ENCODE results near the gene STK32A.

STK32A gene

DNA sequence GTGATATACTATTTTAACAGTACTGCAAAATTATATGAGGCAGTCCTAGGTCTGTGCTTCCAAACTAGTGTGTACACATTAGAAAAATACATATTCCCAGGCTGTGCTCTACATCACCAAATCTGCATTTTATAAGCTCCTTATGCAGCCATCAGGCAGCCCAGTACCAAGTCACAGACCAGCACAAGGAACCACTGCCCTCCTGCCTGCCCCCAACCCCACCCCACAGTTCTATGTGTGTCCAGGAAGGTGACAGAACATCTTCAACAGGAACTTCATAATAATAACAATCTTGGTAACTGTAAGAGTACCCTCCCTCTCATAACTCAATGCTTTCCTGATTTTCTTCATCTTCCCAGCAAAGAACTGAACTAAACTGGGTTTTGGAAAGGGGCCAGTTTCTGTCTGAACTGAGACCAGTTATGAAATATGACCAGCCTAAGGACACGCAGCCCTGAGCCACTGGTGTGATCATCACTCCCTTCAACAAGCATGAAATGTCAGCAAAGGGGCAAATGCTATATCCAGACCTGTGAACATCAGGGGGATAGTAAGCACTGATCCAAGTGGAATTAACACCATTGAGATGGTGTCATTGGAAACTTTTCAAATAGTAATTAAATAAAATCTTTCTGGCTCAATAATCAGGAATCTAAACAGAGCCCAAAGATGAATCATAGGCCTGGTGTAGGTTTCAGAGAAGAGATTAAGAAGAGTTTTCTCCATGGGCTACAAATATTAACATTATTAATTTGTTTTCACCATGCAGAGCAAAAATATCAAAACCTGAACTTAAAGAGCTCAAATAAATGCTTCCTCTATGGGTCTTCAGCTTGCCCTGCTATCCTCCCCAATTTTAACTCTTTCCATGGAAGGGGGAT is 192.9 kb downstream of the STK32A start:
- no peak for DNase-seq

DNA sequence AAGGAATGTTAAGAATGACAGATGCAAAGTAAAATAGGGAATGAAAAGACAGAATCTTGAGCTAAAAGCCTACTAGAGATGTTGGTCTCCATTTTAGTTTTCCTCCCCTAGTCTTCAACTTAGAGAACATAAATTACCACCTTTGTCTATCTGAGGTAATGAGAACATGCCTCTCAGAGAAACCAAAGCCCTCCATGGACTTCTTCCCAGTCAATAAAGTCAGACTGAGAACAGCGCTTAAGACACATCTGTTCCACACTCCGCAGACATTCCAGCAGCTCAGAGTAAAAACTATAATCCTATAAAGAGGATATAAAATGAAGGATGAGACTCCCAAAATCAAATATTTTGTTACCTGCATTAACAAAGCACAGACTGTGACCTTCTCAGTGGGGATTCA is 195.8 kb downstream of the STK32A start:
- no peak for DNase-seq

DNA sequence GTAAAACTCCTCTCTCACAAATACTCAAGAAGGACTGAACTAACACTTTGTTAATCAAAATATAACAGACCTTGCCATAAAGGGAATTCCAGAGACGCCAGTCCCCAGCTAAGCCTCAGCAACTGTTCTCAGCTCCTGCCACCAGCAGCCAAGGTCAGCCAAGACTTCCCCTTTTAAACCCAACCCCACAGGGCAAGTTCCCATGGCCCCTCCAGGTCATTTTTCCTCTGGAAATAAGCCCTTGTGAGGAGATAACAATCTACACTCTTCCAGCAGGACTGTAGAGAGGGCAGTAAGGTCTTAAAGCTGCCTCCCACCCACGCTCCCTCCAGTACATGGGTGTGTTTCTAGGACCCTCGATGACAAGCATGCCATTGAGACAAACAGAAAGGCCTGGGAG is 196.8 kb downstream of the STK32A start:
- DNase-seq = no peak

DNA sequence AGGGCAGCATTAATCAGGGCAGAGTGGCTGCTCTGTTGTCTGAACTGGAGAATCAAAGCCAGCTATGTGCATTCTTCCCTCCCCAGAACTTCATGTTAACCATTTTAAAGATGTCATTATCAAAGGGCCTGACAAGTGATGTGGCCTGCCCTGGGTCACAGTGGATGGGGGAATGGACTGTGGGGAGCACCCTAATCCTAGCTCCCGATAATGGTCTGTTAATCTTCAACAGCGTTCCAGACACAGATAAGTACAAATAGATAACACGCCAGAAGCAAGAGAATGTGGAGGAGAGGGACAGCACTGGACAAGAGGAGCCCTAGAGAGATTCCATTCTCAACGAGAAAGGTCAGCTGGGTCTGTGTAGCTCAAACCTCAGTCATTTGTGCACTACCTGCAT is 197.5 kb downstream of the STK32A start:
- DNase-seq = no peak

DNA sequence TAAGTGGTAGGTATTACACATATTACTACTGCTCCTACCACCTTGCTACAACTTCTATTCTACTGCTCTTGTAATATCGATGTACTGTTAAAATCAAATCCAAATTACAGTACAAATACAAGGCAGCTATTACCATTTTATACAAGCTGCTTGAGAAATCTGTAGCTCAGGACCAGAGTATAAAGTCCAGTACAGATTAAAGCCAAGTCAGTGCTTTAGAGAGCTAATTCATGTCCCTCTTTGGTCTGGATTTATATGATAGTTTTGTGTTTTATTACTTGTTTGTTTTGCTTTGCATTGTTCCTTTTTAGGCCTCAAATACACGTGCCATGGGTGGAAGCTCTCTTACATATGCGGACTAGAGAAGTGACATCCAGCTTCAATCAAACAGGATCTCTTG is 199.2 kb downstream of the STK32A start:
- no peak for DNase-seq

DNA sequence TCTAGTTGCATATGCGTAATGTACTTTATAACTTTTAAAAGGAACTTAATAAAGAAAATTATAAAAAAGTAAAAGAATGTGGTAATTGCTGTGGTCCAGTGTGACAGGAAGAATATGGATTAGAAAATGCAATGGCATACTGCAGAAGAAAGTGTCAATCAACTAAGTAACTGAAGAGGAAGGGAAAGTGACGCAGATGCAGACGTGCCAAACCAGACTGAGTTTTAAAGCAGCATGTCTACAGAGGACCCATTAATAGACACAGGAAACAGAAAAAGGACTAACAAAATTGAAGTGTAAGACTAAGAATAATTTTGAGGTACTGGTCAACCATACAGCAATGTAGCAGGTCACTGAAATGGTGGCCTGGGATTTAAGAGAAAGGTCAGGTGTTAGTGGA is 201.8 kb downstream of the STK32A start:
- no peak for DNase-seq

DNA sequence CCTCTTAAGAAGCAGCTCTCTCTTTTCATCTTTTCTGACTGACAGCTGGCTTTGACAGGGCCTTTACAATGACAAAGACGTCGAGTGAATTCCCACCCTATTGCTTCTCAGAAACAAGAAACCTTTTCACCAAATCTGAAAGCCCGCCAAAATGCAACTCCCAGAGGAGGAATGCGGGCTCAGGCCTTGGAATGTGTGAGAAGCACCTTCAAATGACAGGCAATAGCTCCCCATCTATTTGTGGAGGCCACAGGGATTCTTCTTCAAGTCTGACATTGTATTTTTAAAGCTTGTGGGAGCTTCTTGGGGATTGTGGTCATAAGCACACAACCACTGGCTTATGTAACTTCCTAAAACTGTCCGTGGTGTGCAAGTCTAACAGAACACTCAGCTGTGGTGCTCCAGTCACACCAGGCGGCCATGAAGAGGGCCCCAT is 202.4 kb downstream of the STK32A start:
- no peak for DNase-seq

Data from CD4-positive, alpha-beta T cell treated with Interleukin-21 for 1 hour (primary cell).